Epithelial cell of umbilical artery (primary cell): ENCODE results near the gene SPESP1. TPM values are rescaled to one million over a fixed set of nuclear protein-coding genes. Genes with fewer than 3 reads are reported as not detected.

ENCODE experiments used
- total RNA-seq: library from RNA; depleted of rRNA; stranded (reverse); fragments of >200 nt; gene quantifications from 2 replicates; pipeline ENCODE4 v1.2.3, GENCODE V29; 2014

The SPESP1 gene
- total RNA-seq, result 3.0 and 4.9 TPM in 2 replicates

DNA sequence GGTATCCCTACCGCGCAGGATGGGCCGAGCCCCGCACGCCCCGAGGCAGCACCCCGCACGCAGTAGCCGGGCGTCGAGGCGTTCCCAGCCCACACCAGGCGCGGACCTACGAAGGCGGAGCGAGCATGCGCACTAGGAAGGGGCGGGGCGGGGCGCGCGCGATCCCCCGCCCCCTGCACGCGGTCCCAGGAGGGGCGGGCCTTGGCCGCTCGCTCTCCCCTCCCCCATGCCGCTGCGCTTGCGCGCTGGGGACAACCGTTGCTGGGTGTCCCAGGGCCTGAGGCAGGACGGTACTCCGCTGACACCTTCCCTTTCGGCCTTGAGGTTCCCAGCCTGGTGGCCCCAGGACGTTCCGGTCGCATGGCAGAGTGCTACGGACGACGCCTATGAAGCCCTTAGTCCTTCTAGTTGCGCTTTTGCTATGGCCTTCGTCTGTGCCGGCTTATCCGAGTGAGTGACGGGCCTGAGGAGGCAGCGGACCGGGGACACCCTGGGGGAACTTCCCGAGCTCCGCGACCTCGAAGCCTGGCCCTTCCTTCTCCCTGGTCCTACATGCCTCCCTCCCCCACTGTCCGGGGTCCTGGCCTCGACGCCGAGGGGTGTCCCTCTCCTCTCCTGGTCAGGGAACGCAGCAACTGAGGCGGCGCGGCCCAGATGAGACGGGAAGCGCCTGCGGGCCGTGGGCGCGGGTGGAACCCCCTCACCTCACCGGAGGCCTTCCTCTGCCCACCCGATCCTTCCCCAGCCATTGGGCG is at the start of gene SPESP1:
Gene SPESP1, plus strand, starts transcription at position 258 of the 755 bp plus-strand sequence. Its CDS starts 129 bp downstream, at position 387.

Other genes starting within 250 kb of the SPESP1 start
- gene ANP32A, start 109.6 kb upstream of the SPESP1 start, total RNA-seq, result 74.7 and 147 TPM in 2 replicates
- gene NOX5, start 84.2 kb downstream of the SPESP1 start, total RNA-seq, result not detected in 2 replicates
- 117 and 132 TPM in 2 replicates for gene GLCE, start 230.1 kb downstream of the SPESP1 start, total RNA-seq